ENCODE data around the gene HLCS.

- no peak for TF ChIP-seq POLR2AphosphoS5 (IDR thresholded peaks at IDR 0.05)
- TF ChIP-seq CTCF (IDR thresholded peaks at IDR 0.05), result no peak
These were observed 203.2 kb downstream of the HLCS start for GRCh38 chr21:36763305-36763704.

All from sigmoid colon (tissue), 4 donors.